Gastroesophageal sphincter (tissue), 3 donors: ENCODE results near the gene MEX3C.

Source experiments
- CTCF ChIP-seq, 4 experiments: fragments of 200-600 bp in 2 of 4; fragments of 450-650 bp in 2 of 4; sonication (generic) in 1 of 4; IDR thresholded peaks; one replicate each; pipeline ENCODE4 v1.5.1; 2017 to 2019; ENCODE audit warnings: antibody characterized with exemption in 4 of 4, mild to moderate bottlenecking in 2 of 4, moderate library complexity in 2 of 4
- EP300 ChIP-seq: sonication (generic); formaldehyde crosslinking; IDR thresholded peaks from one replicate; pipeline ENCODE4 v1.6.1; 2017; ENCODE audit warnings: antibody characterized with exemption, mild to moderate bottlenecking
- POLR2A ChIP-seq, 2 donors: fragments of 450-650 bp; IDR thresholded peaks; one replicate each; pipeline ENCODE4 v1.6.1; 2017; ENCODE audit warnings: antibody characterized with exemption in 2 of 2, mild to moderate bottlenecking in 2 of 2, moderate library complexity in 1 of 2
- POLR2AphosphoS5 ChIP-seq: sonication (generic); formaldehyde crosslinking; IDR thresholded peaks from one replicate; pipeline ENCODE4 v1.6.1; 2017; ENCODE audit warnings: antibody characterized with exemption

- TF ChIP-seq CTCF (IDR thresholded peaks at IDR 0.05) (no peak), EP300 (no peak), POLR2A (IDR thresholded peaks at IDR 0.05) (no peak), POLR2AphosphoS5 (no peak)
Measured at GRCh38 chr18:51146909-51147308, 50.6 kb downstream of the MEX3C start.
